Esophagus squamous epithelium (tissue), 4 donors: ENCODE measurements around the gene MYO1F.

ENCODE experiments used
- CTCF ChIP-seq, 6 experiments: fragments of 450-650 bp in 4 of 6; fragments of 200-600 bp in 2 of 6; sonication (generic) in 2 of 6; IDR thresholded peaks; one replicate each; pipeline ENCODE4 v1.5.1; 2016 to 2019; ENCODE audit warnings: antibody characterized with exemption in 6 of 6, mild to moderate bottlenecking in 4 of 6, moderate library complexity in 4 of 6
- POLR2A ChIP-seq, 4 donors: fragments of 450-650 bp; IDR thresholded peaks; one replicate each; pipeline ENCODE4 v1.6.1; 2017; ENCODE audit warnings: antibody characterized with exemption in 4 of 4, mild to moderate bottlenecking in 4 of 4, moderate library complexity in 3 of 4

GRCh38 chr19:8584965-8585893, 8.0 kb upstream of the MYO1F start:
- TF ChIP-seq CTCF (IDR thresholded peaks at IDR 0.05) = no peak
- TF ChIP-seq POLR2A (IDR thresholded peaks at IDR 0.05) = no peak
